ENCODE results near the gene TNFRSF4. TPM values are rescaled to one million over a fixed set of nuclear protein-coding genes. Genes with fewer than 3 reads are reported as not detected.
"Not testable (repeated sequence)": the region's sequence is repeated elsewhere in the genome, so short reads cannot be mapped to it uniquely, and the experiment has no call there.

The TNFRSF4 gene
- total RNA-seq, 6 donors from 2014 or later: 0.46 to 15.4 (median 2.4) TPM

GRCh38 chr1:1250786-1251284 is 36.9 kb upstream of the TNFRSF4 start:
- Histone ChIP-seq H3K27ac (no peak overlapping the region), H3K27me3 (peaks cover 0 to 19% (median 8%) of the 10 kb centered on the region in 4 donors), H3K9me3 (no peaks in the 10 kb centered on the region), H3K4me3 (no peak overlapping the region), H3K36me3 (peaks cover 16 to 39% (median 27%) of the 10 kb centered on the region in 4 donors), H3K4me1 (peaks cover 5 to 16% (median 9%) of the 10 kb centered on the region in 4 donors)
- DNase-seq (peak in 1 of 2 donors; percentile 62), ATAC-seq (ENCODE audit: low FRiP score in 2 of 2) (no peak)
- TF ChIP-seq, protein P1, sequence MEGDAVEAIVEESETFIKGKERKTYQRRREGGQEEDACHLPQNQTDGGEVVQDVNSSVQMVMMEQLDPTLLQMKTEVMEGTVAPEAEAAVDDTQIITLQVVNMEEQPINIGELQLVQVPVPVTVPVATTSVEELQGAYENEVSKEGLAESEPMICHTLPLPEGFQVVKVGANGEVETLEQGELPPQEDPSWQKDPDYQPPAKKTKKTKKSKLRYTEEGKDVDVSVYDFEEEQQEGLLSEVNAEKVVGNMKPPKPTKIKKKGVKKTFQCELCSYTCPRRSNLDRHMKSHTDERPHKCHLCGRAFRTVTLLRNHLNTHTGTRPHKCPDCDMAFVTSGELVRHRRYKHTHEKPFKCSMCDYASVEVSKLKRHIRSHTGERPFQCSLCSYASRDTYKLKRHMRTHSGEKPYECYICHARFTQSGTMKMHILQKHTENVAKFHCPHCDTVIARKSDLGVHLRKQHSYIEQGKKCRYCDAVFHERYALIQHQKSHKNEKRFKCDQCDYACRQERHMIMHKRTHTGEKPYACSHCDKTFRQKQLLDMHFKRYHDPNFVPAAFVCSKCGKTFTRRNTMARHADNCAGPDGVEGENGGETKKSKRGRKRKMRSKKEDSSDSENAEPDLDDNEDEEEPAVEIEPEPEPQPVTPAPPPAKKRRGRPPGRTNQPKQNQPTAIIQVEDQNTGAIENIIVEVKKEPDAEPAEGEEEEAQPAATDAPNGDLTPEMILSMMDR (IDR thresholded peaks at IDR 0.05): no peak
- no peak for TF ChIP-seq POLR2AphosphoS5 (IDR thresholded peaks at IDR 0.05)
- TF ChIP-seq POLR2A (IDR thresholded peaks at IDR 0.05): no peak
- TF ChIP-seq EP300 (IDR thresholded peaks at IDR 0.05): no peak
- WGBS, 2 donors: 80 to 82% methylated on average over 6 to 11 of the region's 16 CpGs

DNA sequence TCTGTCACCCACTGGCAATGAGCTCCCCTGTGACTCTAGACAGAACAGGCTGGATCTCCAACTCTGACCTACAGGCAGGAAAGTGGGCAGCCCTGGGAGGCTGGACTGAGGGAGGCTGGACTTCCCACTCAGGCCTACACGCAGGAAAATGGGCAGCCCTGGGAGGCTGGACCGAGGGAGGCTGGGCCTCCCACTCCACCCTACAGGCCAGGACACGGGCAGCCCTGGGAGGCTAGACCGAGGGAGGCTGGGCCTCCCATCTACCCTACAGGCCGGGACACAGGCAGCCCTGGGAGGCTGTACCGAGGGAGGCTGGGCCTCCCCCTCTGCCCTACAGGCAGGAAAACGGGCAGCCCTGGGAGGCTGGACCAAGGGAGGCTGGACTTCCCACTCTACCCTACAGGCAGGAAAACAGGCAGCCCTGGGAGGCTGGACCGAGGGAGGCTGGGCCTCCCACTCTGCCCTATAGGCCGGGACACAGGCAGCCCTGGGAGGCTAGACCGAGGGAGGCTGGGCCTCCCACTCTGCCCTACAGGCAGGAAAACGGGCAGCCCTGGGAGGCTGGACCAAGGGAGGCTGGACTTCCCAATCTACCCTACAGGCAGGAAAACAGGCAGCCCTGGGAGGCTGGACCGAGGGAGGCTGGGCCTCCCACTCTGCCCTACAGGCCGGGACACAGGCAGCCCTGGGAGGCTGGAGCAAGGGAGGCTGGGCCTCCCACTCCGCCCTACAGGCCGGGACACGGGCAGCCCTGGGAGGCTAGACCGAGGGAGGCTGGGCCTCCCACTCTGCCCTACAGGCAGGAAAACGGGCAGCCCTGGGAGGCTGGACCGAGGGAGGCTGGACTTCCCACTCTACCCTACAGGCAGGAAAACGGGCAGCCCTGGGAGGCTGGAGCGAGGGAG is 34.3 kb upstream of the TNFRSF4 start:
- H3K27me3 ChIP-seq: peaks cover 0 to 25% (median 12%) of the 10 kb centered on the region in 4 donors
- peaks cover 0 to 13% (median 5%) of the 10 kb centered on the region in 4 donors for H3K36me3 ChIP-seq
- not testable (repeated sequence) for ATAC-seq (ENCODE audit: low FRiP score in 2 of 2); H3K9me3 ChIP-seq; DNase-seq; H3K27ac ChIP-seq; H3K4me3 ChIP-seq
- peaks cover 5 to 23% (median 9%) of the 10 kb centered on the region in 4 donors for H3K4me1 ChIP-seq
- 76 to 93% methylated on average over 3 to 13 of the region's 21 CpGs for WGBS, 2 donors

- TF ChIP-seq POLR2A (IDR thresholded peaks at IDR 0.05): no peak
- TF ChIP-seq, protein P1 (IDR thresholded peaks at IDR 0.05): no peak
- TF ChIP-seq POLR2AphosphoS5 (IDR thresholded peaks at IDR 0.05): no peak
- TF ChIP-seq EP300 (IDR thresholded peaks at IDR 0.05): no peak
- Histone ChIP-seq H3K36me3 (peaks cover 0 to 8% (median under 1%) of the 10 kb centered on the region in 4 donors), H3K4me1 (peaks cover 5 to 23% (median 9%) of the 10 kb centered on the region in 4 donors), H3K27ac (no peak overlapping the region), H3K27me3 (peaks cover 0 to 25% (median 12%) of the 10 kb centered on the region in 4 donors), H3K9me3 (no peaks in the 10 kb centered on the region), H3K4me3 (no peak overlapping the region)
- 72% methylated on average over 21 of the region's 25 CpGs; no CpG with 5 or more reads in 1 of the 2 donors for WGBS, 2 donors
- peak in 1 of 2 donors; percentile 74 for DNase-seq
- no peak for ATAC-seq (ENCODE audit: low FRiP score in 2 of 2)
These were observed 33.5 kb upstream of the TNFRSF4 start for GRCh38 chr1:1247341-1247913.

- Histone ChIP-seq H3K9me3 (no peaks in the 10 kb centered on the region), H3K27ac (no peak within 1 kb of the TSS), H3K27me3 (peaks cover 0 to 25% (median 12%) of the 10 kb centered on the region in 4 donors), H3K4me1 (peaks cover 5 to 23% (median 9%) of the 10 kb centered on the region in 4 donors), H3K4me3 (no peak within 1 kb of the TSS), H3K36me3 (peaks cover 0 to 2% (median 0%) of the 10 kb centered on the region in 4 donors)
- DNase-seq (peak in 1 of 2 donors; percentile 84), ATAC-seq (ENCODE audit: low FRiP score in 2 of 2) (peak in 1 of 2 donors; percentile 34)
- 9 to 33% methylated on average over 4 to 47 of the region's 74 CpGs for WGBS, 2 donors
- TF ChIP-seq POLR2AphosphoS5 (IDR thresholded peaks at IDR 0.05) (no peak), POLR2A (IDR thresholded peaks at IDR 0.05) (no peak), EP300 (IDR thresholded peaks at IDR 0.05) (no peak)
- TF ChIP-seq, protein P1 (IDR thresholded peaks at IDR 0.05): no peak
These were observed 32.8 kb upstream of the TNFRSF4 start, which contains the start of gene C1QTNF12 for GRCh38 chr1:1246577-1247340. C1QTNF12 (minus strand) TSS chr1:1246722; CDS start chr1:1246690, 32 bp downstream.

Measured in upper lobe of left lung (tissue), 6 donors.